HG03442 (cell line): ENCODE results near the gene IPO5.
A peak's percentile ranks its signal among the peaks of the same experiment; 100 is the strongest.
"Not testable (repeated sequence)": the region's sequence is repeated elsewhere in the genome, so short reads cannot be mapped to it uniquely, and the experiment has no call there.

Experiments used
- ATAC-seq: cut with Tn5 transposase; IDR thresholded peaks from one replicate; pipeline ENCODE4 v1.9.1; 2021; ENCODE audit warnings: mild to moderate bottlenecking, moderate library complexity; ENCODE audit not compliant: unreplicated experiment

The IPO5 gene

DNA sequence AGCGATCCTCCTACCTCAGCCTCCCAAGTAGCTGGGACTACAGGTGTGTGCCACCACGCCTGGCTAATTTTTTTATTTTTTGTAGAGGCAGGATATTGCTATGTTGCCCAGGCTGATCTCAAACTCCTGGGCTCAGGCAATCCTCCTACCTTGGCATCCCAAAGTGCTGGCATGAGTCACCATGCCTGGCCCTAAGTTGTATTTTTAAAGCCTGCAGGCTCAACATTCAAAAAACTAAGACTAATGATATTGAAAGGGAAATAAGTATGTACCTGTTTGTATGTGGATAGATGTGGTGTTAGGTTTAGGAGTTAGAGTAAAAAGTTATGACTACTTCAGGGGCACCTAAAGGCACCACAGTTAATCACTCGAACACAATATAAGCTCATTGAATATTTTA is 5.4 kb upstream of the IPO5 start:
- no peak for ATAC-seq

DNA sequence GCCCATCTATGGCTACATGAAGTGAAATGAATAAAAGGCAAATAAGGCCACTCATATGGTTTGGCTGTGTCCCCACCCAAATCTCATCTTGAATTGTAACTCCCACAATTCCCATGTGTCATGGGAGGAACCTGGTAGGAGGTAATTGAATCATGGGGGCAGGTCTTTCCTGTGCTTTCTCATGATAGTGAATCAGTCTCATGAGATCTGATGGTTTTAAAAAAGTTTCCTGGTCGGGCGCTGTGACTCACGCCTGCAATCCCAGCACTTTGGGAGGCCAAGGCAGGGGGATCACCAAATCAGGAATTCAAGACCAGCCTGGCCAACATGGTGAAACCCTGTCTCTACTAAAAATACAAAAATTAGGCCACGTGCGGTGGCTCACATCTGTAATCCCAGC is 4.2 kb upstream of the IPO5 start:
- not testable (repeated sequence) for ATAC-seq

DNA sequence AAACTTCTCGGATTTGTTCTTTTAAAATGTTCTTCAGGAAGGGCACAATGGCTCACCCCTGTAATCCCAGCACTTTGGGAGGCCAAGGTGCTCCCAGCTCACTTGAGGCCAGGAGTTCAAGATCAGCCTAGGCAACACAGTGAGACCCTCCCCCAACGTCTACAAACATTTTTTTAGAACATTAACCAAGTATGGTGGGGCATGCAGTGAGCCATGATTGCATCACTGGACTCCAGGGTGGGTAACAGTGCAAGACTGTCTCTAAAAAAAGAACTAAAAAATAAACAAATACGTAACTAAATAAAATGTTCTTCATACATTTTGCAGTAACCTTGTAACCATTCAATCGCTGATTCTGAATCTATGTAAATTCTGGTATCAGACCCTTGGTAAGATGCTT is 2.1 kb upstream of the IPO5 start:
- no peak for ATAC-seq

DNA sequence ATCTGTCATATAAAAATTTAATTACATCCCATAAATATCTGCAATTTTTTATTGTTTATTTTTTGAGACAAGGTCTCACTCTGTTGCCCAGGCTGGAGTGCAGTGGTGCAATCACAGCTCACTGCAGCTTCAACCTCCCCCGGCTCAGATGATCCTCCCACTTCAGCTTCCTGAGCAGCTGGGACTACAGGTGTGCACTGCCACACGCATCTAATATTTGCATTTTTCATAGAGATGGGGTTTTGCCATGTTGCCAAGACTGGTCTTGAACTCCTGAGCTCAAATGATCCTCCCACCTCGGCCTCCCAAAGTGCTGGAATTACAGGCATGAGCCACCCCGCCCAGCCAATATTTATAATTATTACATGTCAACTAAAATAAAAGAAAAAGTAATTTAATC is 644 bp upstream of the IPO5 start:
- ATAC-seq: peak; percentile 70

DNA sequence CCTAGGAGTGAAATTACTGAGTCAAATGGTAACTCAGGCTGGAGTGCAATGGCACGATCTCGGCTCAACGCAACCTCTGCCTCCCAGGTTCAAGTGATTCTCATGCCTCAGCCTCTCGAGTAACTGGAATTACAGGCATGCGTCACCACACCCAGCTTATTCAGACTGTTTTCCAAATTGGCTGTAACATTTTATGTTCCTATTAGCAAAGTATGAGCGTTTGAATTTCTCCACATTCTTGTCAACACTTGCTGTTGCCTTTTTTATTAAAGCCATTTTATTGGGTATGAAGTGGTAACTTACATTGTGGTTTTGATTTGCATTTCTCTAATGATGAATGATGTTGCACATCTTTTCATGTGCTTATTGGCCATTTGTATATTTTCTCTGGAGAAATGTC is 7.9 kb downstream of the IPO5 start:
- ATAC-seq: no peak

DNA sequence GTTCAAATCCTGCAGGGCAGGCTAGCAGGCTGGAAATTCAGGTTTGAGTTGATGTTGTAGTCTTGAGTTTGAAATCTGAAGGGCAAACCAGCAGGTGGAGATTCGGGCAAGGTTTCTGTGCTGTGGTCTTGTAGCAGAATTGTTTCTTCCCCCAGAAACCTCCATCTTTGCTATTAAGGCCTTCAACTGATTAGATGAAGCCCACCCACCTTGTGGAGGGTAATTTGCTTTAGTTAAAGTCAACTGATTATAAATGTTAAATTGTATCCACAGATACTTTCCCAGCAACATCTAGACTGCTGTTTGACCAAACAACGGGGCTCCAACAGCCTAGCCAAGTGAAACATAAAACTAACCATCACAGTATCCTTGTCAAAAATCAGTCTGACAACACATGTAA is 9.4 kb downstream of the IPO5 start:
- no peak for ATAC-seq

DNA sequence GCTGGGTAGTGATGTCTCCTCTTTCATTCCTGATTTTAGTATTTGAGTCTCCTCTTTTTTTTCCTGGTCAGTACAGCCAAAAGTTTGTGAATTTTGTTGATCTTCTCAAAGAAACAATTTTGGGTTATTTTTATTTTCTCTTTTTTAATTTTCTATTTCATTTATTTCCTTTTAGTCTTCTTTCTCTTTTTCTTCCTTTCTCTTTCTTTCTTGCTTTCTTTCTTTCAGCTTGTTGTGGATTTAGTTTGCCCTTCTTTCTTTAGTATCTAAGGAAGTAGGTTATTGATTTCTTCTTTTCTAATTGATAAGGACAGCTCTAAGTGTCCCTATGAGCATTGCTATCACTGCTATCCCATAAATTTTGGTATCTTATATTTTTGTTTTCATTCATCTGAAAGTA is 13.8 kb downstream of the IPO5 start:
- ATAC-seq: no peak

DNA sequence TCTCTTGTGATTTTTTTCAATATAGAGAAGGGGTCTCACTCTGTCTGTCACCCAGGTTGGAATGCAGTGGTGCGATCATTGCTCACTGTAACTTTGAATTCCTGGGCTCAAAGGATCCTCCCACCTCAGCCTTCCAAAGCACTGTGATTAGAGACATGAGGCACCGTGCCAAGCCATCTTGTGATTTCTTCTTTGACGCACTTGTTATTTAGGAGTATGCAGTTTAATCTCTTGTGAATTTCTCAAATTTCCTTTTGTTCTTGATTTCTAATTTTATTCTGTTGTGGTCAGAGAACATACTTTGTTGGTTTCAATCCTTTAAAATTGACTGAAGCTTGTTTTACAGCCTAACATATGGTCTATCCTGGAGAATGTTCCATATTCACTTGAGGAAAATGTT is 14.5 kb downstream of the IPO5 start:
- no peak for ATAC-seq

DNA sequence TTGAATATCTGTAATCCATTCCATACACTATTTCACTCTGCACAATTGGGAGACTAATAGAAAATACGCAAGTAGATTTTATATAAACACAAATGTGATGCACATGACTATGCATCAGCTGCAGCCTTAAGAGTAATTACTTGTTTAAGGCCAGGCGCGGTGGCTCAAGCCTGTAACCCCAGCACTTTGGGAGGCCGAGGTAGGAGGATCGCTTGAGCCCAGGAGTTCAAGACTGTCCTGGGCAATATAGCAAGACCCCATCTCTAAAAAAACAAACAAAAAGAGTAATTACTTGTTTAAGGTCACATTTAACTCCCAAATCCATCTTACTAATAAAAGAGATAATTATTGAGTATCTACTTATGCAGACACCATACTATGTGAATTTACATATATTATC is 18.0 kb downstream of the IPO5 start:
- no peak for ATAC-seq

DNA sequence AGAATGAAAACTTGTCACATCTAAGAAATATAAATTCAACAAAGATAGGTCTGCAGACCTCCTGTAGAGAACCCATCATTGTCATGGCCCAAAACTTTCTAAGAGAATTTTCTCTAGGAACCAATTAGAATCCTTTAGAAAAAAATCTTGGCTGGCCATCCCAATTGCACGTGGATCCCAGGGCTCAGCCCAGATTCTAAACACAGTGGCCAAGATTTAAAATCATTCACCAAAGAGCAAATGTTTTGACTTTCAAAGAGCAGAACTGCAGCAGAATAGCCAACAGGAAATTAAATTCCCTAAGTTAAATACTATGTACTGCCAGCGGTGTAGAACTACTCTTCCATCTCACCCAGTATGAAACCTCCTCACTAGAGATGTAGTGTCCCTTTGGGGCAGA is 21.3 kb downstream of the IPO5 start:
- ATAC-seq: no peak

DNA sequence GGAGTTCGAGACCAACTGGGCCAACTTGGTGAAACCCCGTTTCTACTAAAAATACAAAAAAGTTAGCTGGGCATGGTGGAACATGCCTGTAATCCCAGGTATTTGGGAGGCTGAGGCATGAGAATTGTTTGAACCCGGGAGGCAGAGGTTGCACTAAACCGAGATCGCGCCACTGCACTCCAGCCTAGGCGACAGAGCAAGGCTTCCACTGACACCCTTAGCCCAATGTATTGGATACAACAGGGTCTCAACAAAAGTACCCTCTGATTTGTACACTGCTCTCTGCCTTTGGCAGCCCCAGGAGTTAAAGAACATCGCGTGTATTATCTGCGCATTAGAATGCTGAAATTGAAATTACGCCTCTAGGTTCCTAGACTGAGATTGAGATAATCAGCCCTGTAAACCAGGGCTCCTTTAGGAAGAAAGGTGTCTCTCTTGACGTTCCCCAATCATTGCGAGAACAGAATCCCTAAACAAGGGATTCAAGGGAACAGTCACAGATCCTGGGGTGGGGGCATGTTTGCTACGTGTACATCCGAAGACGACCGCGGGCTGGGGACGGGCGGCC is 21.9 kb downstream of the IPO5 start:
- no peak for ATAC-seq

DNA sequence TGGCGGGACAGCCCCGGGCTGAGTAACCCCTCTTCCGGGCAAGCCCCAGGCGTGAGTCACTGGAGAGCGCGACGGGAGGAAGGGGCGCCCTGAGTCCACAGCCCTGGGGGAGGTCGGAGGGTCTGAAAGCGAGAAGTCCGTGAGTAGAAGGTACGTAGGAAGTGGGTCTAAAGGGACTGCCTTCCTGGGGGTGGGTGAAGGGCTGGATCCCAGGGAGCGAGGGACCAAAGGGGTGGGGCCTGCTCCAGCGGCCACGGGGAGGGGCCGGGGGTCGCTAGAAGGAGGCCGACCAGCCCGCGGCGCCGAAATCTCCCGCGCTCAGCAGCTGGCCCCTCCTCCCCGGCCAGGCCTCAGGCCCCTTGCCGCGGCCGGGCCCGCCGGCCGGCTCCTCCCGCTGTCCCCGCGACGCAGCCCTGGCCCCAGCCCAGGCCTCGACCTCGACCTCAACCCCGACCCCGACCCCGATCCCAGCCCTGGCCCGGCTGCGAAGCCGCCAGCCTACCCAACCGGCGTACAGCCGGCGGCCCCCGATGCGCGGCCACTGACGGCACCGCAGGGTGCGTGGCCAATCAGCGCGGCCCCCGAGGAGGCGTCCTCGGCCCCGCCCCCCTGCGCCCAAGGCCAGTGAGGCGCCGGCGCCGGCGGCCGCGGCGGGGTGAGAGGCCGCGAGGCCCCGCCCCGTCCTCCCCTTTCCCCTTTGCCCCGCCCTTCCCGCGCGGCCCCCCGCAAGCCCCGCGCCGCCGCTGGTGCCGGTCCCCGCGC is 22.6 kb downstream of the IPO5 start:
- ATAC-seq: peak; percentile 89

DNA sequence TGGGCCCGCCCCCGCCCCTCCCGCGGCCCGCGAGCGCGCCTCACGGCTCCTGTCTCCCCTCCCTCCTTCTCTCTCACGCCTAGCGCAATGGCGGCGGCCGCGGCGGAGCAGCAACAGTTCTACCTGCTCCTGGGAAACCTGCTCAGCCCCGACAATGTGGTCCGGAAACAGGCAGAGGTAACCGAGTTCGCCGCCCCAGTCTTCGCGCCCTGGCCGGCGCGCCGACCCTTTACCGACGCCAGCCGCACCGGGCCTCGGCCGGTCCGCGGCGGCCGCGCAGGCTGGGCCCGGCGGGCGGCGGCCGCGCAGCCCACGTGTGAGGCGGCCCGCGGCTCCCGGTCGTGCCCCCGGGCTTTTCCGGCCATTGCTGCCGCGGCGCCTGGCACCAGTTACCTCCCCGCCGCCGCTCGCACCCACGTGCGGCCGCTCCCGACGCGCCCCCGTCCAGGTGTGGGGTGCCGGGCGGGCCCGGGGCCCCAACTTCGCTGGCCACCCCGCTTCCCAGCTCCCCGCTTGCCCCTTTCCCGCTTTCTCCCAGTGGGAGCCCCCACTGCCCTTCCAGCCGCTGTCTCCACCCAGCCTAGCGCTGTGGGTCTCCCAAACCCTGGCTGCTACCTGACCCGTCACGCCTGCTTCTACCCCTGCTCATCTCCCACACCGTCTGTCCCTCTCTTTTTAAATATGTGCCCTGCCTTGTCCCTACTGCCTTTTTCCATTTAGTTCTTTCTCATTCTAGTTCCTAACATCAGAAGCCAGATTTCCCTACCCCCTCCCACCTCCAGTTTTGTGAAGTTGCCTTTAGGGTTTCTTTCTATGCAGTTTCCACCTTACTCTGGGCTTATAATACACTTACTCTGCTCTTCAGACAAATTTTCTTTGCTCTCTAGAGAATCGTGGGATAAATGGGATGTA is 23.4 kb downstream of the IPO5 start:
- peak; percentile 25 for ATAC-seq

DNA sequence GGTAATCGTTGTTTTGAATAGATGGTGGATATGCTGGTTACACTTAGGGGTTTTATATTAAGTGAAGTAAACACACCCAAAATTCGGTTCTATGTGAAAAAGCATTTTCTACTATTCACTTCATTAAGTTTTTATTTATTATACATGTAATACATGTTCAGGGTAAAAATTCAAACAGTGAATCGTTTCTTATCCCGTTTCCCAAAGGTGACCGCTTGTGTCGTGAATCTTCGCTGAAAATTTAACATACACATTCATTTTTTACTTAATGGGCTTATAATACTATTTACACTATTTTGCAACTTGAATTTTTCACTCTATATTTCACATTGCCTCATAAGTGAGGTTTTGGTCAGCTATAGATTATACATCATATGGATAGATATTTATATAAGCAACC is 24.5 kb downstream of the IPO5 start:
- no peak for ATAC-seq

DNA sequence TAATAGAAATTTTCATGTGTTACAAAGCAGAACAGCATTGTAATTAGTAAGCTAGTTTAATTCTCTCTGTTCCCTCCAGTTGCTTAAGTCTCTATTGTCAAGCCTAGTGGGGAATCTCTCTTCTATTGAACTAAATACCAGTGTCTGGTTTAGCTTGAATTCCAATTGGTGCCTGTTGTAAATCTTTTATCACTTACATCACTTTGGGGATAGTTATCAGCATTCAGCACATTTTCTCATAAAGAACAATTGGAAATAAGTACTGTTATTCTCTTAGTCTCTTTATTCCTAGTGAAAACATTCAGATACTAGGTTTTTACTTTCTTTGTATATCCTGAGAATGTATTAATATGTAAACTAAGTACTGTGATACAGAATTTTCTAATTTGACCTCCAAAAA is 25.2 kb downstream of the IPO5 start:
- ATAC-seq: no peak

DNA sequence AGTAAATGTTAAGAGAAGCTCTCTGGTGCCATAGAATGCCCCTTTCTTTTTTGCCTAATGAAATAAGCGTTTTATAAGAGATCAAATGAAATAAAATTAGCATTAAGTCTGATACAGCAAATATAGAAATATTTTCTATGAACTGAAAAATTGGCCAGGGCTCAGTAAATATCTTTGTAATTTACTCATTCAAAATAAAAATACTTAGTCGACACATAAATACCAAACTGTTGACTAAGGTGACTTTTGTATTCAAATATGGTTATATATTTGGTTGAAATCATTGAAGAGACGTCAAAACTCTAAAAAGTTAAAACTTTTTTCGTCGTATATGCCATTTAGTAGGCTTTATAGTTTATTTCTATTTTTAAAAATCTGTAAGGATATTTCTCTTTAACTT is 25.6 kb downstream of the IPO5 start:
- ATAC-seq: no peak

DNA sequence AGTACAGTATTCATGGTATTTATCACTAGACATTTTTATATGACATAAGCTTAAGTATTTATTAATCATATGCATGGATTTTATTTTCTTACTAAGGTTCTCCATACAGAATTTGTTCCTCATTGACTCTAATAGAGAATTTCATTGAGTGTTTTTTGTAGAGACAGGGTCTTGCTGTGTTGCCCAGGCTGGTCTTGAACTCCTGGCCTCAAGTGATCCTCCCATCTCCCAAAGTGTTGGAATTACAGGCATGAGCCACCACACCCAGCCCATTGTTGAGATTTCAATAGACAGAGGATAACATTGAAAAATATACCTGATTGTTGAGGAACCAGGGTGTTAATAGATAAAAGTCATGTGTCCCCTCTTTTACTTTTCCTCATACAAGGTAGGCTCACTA is 26.1 kb downstream of the IPO5 start:
- no peak for ATAC-seq

DNA sequence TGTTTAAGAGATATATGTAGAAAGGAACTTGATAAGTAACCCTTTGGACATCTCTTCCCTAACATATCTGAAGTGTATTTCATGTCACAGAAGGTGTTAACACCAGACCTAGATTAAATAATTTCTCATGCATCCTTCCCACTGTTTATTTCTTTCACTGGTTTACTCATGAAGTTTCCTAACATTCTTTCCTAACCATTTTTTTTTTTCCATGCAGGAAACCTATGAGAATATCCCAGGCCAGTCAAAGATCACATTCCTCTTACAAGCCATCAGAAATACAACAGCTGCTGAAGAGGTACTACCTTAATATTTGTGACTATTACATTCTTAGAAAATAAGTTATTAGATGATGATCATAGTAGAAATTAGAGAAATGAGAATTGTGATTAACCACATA is 28.8 kb downstream of the IPO5 start:
- ATAC-seq: no peak

DNA sequence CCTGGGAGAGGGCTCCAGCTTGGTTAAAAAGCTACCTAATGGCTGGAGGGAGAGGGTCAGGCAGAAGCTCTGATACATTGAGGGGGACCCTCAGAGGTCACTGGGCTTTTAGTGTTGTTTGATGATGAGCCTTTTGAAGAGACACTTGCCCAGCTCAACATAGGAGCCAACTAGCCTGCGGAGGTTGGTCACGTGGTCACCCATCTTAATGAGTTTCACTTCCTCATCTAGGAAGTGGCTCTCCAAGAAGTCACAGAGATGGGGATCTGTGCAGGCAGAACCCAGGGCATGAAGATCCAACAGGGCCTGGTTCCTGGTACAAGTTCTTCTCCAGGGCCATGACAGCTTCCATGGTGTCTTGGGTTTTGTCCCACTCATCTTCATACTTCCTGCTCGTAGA is 33.4 kb downstream of the IPO5 start:
- peak; percentile 83 for ATAC-seq

DNA sequence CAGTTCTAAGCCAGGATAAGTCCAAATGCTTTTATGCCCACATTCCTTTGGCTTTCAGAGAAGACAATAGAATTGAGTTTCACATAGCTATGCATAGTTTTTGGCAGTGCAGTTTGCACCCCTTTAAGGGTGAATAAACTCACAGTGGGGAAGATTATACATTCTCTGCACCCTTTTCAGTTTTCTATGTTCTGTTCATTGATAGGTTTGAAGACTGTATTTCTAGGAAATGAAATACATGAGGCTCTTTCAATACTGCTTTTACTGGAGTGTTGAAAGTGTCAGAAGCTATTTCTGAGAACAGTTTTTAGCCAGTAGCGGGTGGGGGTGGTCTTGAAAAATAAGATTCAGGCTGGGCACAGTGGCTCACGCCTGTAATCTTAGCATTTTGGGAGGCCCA is 46.2 kb downstream of the IPO5 start:
- ATAC-seq: no peak

DNA sequence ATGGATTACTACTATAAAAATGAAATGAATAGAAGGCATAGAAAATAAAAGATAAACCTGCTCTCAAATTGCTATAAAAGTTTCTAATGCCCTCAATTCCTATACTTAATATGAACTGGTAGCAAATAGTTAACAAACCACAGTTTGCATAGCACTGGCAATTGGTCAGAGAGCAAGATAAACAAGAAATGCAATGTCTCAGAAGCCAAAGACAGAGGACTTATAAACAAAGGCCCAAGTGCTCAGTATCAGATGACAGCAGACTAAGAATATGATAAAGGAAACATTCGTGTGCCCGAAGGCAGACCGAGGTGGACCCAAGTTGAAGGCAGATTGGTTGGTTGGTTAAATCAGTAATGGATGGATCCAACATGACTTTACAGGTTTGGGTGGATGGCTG is 50.6 kb downstream of the IPO5 start:
- ATAC-seq: no peak

DNA sequence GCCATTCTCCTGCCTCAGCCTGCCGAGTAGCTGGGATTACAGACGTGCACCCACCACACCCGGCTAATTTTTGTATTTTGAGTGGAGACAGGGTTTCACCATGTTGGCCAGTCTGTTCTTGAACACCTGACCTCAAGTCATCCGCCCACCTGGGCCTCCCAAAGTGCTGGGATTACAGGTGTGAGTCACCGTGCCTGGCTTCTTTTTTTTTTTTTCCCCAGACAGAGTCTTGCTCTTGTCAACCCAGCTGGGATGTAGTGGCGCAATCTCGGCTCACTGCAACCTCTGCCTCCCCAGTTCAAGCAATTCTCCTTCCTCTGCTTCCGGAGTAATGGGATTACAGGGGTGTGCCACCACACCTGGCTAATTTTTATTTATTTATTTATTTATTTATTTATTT is 51.5 kb downstream of the IPO5 start:
- not testable (repeated sequence) for ATAC-seq
